Measurements from ENCODE around the gene ISLR. TPM values are rescaled to one million over a fixed set of nuclear protein-coding genes. Genes with fewer than 3 reads are reported as not detected.

The ISLR gene
- total and polyA plus RNA-seq, 10 donors, result 13.4 to 69.4 (median 24.0) TPM

DNA sequence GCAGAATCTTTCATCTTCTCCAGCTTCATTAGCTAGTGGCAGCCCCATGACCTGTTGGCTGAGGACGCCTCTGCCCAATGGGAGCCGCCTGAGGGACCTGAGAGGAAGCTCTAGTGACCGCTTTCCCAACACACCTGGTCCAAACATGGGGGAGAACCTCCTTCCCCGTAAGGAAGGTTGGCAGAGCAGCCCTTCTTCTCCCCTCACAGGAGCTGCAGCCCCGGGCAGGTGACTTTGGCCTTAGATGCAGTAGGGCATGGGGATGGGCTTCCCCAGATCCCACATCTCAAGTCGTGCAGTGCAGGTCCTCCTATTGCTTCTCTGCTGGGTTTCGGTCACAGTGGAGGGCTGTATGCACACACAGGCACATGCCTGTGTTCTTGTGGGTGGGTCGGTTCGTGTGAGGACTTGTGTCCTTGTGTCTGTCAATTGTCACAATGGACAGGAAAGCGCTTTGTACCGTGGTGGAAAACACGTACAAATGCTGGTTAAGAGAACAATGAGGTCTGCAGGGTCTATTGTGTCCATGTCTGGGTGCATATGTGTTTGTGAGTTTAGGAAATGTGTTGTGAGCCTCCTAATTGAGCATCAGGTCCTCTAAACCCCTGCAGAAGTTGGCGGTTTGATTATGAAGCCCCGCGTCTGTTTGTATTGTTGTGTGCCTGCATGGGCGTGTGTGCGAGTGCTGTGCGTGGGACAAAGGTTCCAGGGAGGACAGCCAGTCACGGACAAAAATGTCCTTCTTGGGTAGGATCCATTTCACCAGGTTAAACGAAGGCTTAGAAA lies 41.7 kb upstream of the ISLR start:
- 18 to 29% (median 22%) methylated on average over 17 to 20 of the region's 20 CpGs for WGBS, 5 donors
- Histone ChIP-seq H3K27ac (peak overlapping the region in 2 of 8 donors; percentile 3 to 8), H3K27me3 (replicated peaks in 1 of 7) (peaks cover 6 to 100% (median 97%) of the 10 kb centered on the region in 7 donors), H3K4me3 (no peak overlapping the region), H3K9me3 (peaks cover 0 to 16% (median 0%) of the 10 kb centered on the region in 8 donors), H3K36me3 (no peaks in the 10 kb centered on the region), H3K4me1 (peaks cover 26 to 97% (median 72%) of the 10 kb centered on the region in 6 donors)
- intact Hi-C loops (cut with DNase I; ENCODE audit: low total_unique reads), result no loop called here
- DNase-seq, result no peak
- no peak for TF ChIP-seq POLR2A (IDR thresholded peaks at IDR 0.05)
- no peak for TF ChIP-seq POLR2AphosphoS5 (IDR thresholded peaks at IDR 0.05)
- TF ChIP-seq, protein P1, sequence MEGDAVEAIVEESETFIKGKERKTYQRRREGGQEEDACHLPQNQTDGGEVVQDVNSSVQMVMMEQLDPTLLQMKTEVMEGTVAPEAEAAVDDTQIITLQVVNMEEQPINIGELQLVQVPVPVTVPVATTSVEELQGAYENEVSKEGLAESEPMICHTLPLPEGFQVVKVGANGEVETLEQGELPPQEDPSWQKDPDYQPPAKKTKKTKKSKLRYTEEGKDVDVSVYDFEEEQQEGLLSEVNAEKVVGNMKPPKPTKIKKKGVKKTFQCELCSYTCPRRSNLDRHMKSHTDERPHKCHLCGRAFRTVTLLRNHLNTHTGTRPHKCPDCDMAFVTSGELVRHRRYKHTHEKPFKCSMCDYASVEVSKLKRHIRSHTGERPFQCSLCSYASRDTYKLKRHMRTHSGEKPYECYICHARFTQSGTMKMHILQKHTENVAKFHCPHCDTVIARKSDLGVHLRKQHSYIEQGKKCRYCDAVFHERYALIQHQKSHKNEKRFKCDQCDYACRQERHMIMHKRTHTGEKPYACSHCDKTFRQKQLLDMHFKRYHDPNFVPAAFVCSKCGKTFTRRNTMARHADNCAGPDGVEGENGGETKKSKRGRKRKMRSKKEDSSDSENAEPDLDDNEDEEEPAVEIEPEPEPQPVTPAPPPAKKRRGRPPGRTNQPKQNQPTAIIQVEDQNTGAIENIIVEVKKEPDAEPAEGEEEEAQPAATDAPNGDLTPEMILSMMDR (IDR thresholded peaks at IDR 0.05 in 8 of 11, conservative IDR thresholded peaks at IDR 0.05 in 3 of 11), result no peak

DNA sequence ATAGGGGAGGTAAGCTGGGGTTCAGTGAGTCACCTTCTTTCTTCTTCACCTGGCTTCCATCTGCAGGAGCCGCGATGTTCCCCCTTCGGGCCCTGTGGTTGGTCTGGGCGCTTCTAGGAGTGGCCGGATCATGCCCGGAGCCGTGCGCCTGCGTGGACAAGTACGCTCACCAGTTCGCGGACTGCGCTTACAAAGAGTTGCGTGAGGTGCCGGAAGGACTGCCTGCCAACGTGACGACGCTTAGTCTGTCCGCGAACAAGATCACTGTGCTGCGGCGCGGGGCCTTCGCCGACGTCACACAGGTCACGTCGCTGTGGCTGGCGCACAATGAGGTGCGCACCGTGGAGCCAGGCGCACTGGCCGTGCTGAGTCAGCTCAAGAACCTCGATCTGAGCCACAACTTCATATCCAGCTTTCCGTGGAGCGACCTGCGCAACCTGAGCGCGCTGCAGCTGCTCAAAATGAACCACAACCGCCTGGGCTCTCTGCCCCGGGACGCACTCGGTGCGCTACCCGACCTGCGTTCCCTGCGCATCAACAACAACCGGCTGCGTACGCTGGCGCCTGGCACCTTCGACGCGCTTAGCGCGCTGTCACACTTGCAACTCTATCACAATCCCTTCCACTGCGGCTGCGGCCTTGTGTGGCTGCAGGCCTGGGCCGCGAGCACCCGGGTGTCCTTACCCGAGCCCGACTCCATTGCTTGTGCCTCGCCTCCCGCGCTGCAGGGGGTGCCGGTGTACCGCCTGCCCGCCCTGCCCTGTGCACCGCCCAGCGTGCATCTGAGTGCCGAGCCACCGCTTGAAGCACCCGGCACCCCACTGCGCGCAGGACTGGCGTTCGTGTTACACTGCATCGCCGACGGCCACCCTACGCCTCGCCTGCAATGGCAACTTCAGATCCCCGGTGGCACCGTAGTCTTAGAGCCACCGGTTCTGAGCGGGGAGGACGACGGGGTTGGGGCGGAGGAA lies 40.5 kb upstream of the ISLR start:
- intact Hi-C loops (cut with DNase I; ENCODE audit: low total_unique reads), result no loop called here
- H3K27me3 ChIP-seq (replicated peaks in 1 of 7), result peaks cover 6 to 100% (median 98%) of the 10 kb centered on the region in 7 donors
- no peaks in the 10 kb centered on the region for H3K36me3 ChIP-seq
- TF ChIP-seq, protein P1 (IDR thresholded peaks at IDR 0.05 in 8 of 11, conservative IDR thresholded peaks at IDR 0.05 in 3 of 11), result no peak
- TF ChIP-seq POLR2AphosphoS5 (IDR thresholded peaks at IDR 0.05) (no peak), POLR2A (IDR thresholded peaks at IDR 0.05) (no peak)
- peaks cover 20 to 96% (median 69%) of the 10 kb centered on the region in 6 donors for H3K4me1 ChIP-seq
- WGBS, 5 donors, result 15 to 40% (median 25%) methylated on average over 51 to 90 of the region's 90 CpGs
- H3K4me3 ChIP-seq, result peak overlapping the region in 3 of 8 donors; percentile 5 to 14 (median 5)
- no peak for DNase-seq
- H3K27ac ChIP-seq, result peak overlapping the region in 2 of 8 donors; percentile 3 to 8
- H3K9me3 ChIP-seq, result peaks cover 0 to 16% (median 0%) of the 10 kb centered on the region in 8 donors

DNA sequence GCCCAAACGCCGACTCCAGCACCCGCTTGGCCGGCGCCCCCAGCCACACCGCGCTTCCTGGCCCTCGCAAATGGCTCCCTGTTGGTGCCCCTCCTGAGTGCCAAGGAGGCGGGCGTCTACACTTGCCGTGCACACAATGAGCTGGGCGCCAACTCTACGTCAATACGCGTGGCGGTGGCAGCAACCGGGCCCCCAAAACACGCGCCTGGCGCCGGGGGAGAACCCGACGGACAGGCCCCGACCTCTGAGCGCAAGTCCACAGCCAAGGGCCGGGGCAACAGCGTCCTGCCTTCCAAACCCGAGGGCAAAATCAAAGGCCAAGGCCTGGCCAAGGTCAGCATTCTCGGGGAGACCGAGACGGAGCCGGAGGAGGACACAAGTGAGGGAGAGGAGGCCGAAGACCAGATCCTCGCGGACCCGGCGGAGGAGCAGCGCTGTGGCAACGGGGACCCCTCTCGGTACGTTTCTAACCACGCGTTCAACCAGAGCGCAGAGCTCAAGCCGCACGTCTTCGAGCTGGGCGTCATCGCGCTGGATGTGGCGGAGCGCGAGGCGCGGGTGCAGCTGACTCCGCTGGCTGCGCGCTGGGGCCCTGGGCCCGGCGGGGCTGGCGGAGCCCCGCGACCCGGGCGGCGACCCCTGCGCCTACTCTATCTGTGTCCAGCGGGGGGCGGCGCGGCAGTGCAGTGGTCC lies 39.7 kb upstream of the ISLR start:
- WGBS, 5 donors, result 18 to 40% (median 29%) methylated on average over 40 to 71 of the region's 71 CpGs
- DNase-seq, result no peak
- Histone ChIP-seq H3K9me3 (peaks cover 0 to 16% (median 0%) of the 10 kb centered on the region in 8 donors), H3K36me3 (no peaks in the 10 kb centered on the region), H3K4me3 (peak overlapping the region in 2 of 8 donors; percentile 5 to 8), H3K4me1 (peaks cover 15 to 87% (median 61%) of the 10 kb centered on the region in 6 donors), H3K27ac (no peak overlapping the region), H3K27me3 (replicated peaks in 1 of 7) (peaks cover 6 to 100% (median 89%) of the 10 kb centered on the region in 7 donors)
- intact Hi-C loops (cut with DNase I; ENCODE audit: low total_unique reads), result no loop called here
- TF ChIP-seq, protein P1 (IDR thresholded peaks at IDR 0.05 in 8 of 11, conservative IDR thresholded peaks at IDR 0.05 in 3 of 11), result no peak
- no peak for TF ChIP-seq POLR2AphosphoS5 (IDR thresholded peaks at IDR 0.05)
